ENCODE results near the gene GNS. TPM values are rescaled to one million over a fixed set of nuclear protein-coding genes. Genes with fewer than 3 reads are reported as not detected.

GNS gene
- total RNA-seq, 1 experiment from 2014 or later = 55.1 TPM

GRCh38 chr12:64716839-64717455 lies 42.3 kb downstream of the GNS start:
- Histone ChIP-seq H3K9ac (ENCODE audit: low read length) (no peak overlapping the region), H3K4me1 (ENCODE audit: insufficient read depth, low read length) (no peaks in the 10 kb centered on the region), H3K79me2 (ENCODE audit: low read length) (no peaks in the 10 kb centered on the region), H3K27ac (ENCODE audit: low read length) (no peak overlapping the region), H4K20me1 (ENCODE audit: low read length) (no peaks in the 10 kb centered on the region), H3K9me3 (ENCODE audit: low read length) (no peaks in the 10 kb centered on the region), H3K4me3 (ENCODE audit: low read length) (no peak overlapping the region), H3K9me2 (replicated peaks; ENCODE audit: low read length) (no peaks in the 10 kb centered on the region), H3K27me3 (ENCODE audit: low read length) (no peaks in the 10 kb centered on the region), H3F3A (ENCODE audit: low read length, unreplicated experiment) (no peaks in the 10 kb centered on the region), H3K36me3 (ENCODE audit: low read depth, low read length) (peaks cover 29% of the 10 kb centered on the region), H2AFZ (ENCODE audit: low read length) (no peak overlapping the region), H3K4me2 (ENCODE audit: low read length) (no peak overlapping the region)
- DNase-seq (no peak), ATAC-seq (no peak)
- no TSS peak for BruUV-seq (replicated peaks)
- ChIA-PET CTCF (no interaction called here), POLR2A (ENCODE audit: unreplicated experiment) (no interaction called here)
- TF ChIP-seq EZH2 (IDR thresholded peaks at IDR 0.05; ENCODE audit: low read length, unreplicated experiment) = no peak
- TF ChIP-seq EZH2phosphoT487 (IDR thresholded peaks at IDR 0.05; ENCODE audit: borderline replicate concordance, low read length) = no peak
- no peak for TF ChIP-seq CTCF (conservative IDR thresholded peaks at IDR 0.05; ENCODE audit: low read depth, low read length)
- intact Hi-C loops (cut with micrococcal nuclease) = no loop called here

- ATAC-seq (no peak), DNase-seq (no peak)
- no peak overlapping the region for H3K9ac ChIP-seq (ENCODE audit: low read length)
- H3K27me3 ChIP-seq (ENCODE audit: low read length) = no peaks in the 10 kb centered on the region
- H3F3A ChIP-seq (ENCODE audit: low read length, unreplicated experiment) = no peaks in the 10 kb centered on the region
- no peak overlapping the region for H3K4me2 ChIP-seq (ENCODE audit: low read length)
- no peaks in the 10 kb centered on the region for H4K20me1 ChIP-seq (ENCODE audit: low read length)
- no peak overlapping the region for H3K27ac ChIP-seq (ENCODE audit: low read length)
- intact Hi-C loops (cut with micrococcal nuclease) = no loop called here
- H3K4me1 ChIP-seq (ENCODE audit: insufficient read depth, low read length) = no peaks in the 10 kb centered on the region
- POLR2A ChIA-PET (ENCODE audit: unreplicated experiment) = no interaction called here
- TF ChIP-seq EZH2 (IDR thresholded peaks at IDR 0.05; ENCODE audit: low read length, unreplicated experiment) = no peak
- no peak for TF ChIP-seq EZH2phosphoT487 (IDR thresholded peaks at IDR 0.05; ENCODE audit: borderline replicate concordance, low read length)
- no peak for TF ChIP-seq CTCF (conservative IDR thresholded peaks at IDR 0.05; ENCODE audit: low read depth, low read length)
- CTCF ChIA-PET = interaction anchor here (0.5 kb wide), 1 partner anchor 1475 kb away, joined by 3 read pairs; no protein-coding TSS in a partner anchor
- H2AFZ ChIP-seq (ENCODE audit: low read length) = no peak overlapping the region
- no peaks in the 10 kb centered on the region for H3K79me2 ChIP-seq (ENCODE audit: low read length)
- BruUV-seq (replicated peaks) = no TSS peak
- H3K9me3 ChIP-seq (ENCODE audit: low read length) = no peaks in the 10 kb centered on the region
- no peaks in the 10 kb centered on the region for H3K9me2 ChIP-seq (replicated peaks; ENCODE audit: low read length)
- H3K36me3 ChIP-seq (ENCODE audit: low read depth, low read length) = peaks cover 24% of the 10 kb centered on the region
- H3K4me3 ChIP-seq (ENCODE audit: low read length) = no peak overlapping the region
These were observed 42.8 kb downstream of the GNS start for GRCh38 chr12:64716371-64716770.

- Histone ChIP-seq H3F3A (ENCODE audit: low read length, unreplicated experiment) (no peaks in the 10 kb centered on the region), H3K9me2 (replicated peaks; ENCODE audit: low read length) (no peaks in the 10 kb centered on the region), H3K9ac (ENCODE audit: low read length) (no peak overlapping the region), H3K4me2 (ENCODE audit: low read length) (no peak overlapping the region), H3K27ac (ENCODE audit: low read length) (no peak overlapping the region), H3K27me3 (ENCODE audit: low read length) (no peaks in the 10 kb centered on the region), H4K20me1 (ENCODE audit: low read length) (no peaks in the 10 kb centered on the region), H3K4me3 (ENCODE audit: low read length) (no peak overlapping the region), H3K9me3 (ENCODE audit: low read length) (no peaks in the 10 kb centered on the region), H3K4me1 (ENCODE audit: insufficient read depth, low read length) (no peaks in the 10 kb centered on the region), H2AFZ (ENCODE audit: low read length) (no peak overlapping the region), H3K79me2 (ENCODE audit: low read length) (no peaks in the 10 kb centered on the region), H3K36me3 (ENCODE audit: low read depth, low read length) (peaks cover 12% of the 10 kb centered on the region)
- TF ChIP-seq EZH2phosphoT487 (IDR thresholded peaks at IDR 0.05; ENCODE audit: borderline replicate concordance, low read length) (no peak), EZH2 (IDR thresholded peaks at IDR 0.05; ENCODE audit: low read length, unreplicated experiment) (no peak), CTCF (conservative IDR thresholded peaks at IDR 0.05; ENCODE audit: low read depth, low read length) (no peak)
- ChIA-PET POLR2A (ENCODE audit: unreplicated experiment) (no interaction called here), CTCF (interaction anchor here (0.5 kb wide), 1 partner anchor 182 kb away, joined by 4 read pairs; no protein-coding TSS in a partner anchor)
- BruUV-seq (replicated peaks) = no TSS peak
- ATAC-seq (no peak), DNase-seq (no peak)
- intact Hi-C loops (cut with micrococcal nuclease) = no loop called here
These were observed 44.6 kb downstream of the GNS start for GRCh38 chr12:64714551-64714968.

Data from PC-3 (cell line).